ENCODE measurements around the gene DZIP1L.
"Not testable (repeated sequence)": the region's sequence is repeated elsewhere in the genome, so short reads cannot be mapped to it uniquely, and the experiment has no call there.

DZIP1L gene

DNA sequence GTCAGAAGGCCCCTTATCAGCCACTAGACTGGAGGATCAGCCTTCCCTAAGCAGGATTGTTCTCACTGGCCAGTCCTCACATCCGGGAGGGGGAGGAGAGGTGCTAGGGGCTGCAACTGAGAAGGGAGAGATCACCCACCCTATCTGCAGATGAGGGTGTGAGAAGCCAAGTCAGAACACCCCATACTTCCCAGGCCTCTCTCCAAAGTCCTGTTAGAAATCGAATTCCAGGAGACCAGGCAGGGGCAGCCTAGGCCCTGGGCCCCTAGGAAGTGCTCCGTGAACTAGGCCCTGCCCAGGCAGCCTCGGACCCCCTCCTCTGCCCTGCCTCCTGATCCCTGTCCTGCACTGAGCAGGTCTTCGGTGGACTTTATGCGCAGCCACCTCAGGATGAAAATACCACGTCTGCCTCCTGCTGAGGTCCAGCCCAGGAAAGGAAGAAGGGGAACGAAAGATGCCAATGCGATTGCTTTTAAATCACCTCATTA, 933 bp downstream of the DZIP1L start:
- no peak for DNase-seq

DNA sequence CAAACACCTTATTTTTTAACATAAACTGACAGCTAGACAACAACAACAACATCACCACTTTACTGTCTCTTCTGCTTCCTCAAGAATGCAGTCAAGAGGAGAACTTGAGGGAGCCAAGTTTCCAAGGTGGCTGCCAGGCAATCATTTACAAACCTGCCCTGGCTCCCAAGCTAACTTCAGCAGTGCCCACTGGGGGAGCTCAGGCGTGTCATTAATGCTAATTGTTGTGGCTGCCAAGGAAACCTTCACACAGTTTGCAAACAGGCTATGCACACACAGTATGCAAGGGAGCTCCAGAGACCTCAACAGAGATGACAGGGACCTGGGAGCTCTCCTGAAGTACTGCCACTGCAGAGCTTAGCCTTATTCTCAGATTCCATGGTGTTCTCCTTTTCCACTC, 2.1 kb downstream of the DZIP1L start:
- DNase-seq, result no peak

DNA sequence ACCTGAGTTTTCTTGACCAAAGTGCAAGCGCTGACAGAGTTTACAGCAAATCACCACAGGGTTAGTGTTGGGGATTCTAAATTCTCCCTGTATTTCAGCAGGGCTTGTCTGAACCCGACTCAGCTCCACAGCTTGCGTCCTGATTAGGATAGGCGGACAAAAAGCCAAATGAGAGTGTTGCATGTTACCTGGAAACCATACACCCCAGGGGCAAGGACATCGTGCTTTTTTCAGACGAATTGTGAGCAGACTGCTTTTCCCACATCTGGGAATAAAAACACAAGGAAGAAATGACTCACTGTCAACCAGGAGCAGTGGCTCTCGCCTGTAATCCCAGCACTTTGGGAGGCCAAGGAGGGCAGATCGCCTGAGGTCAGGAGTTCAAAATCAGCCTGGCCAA, 3.0 kb downstream of the DZIP1L start:
- no peak for DNase-seq

DNA sequence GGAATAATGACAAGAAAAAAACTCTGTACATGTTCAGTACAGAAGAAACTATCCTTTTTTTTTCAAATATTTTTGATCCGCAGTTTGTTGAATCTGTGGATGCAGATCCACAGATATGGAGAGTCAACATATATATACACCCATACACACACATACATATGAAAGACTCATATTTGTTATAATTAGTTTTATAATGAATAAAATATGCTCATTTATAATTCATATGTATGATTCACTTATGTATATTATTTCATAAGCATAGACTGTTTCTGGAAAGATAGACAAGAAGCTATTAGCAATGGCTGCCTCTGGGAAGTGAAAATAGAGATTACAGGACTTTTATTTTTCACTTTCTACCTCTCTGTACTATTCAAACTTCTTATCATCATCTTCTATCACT, 9.8 kb downstream of the DZIP1L start:
- no peak for DNase-seq

DNA sequence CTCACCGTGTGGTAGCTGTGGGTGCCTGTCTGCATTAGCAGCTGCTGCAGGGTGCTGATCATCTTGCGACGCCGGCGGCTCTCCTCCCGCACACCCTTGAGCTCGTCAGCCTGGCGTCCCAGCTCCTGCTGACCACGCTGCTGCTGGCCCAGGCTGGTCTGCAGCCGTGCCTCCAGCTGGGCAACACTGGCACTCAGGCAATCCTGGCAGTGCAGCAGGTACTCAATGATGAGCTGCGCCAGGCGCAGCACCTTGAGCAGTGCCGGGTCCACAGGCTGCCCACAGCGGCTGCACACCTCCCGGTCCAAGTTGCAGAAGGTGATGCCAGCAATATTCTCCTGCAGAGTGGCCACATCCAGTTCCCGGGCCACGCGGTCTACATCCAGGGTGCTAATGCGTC, 11.9 kb downstream of the DZIP1L start:
- no peak for DNase-seq

DNA sequence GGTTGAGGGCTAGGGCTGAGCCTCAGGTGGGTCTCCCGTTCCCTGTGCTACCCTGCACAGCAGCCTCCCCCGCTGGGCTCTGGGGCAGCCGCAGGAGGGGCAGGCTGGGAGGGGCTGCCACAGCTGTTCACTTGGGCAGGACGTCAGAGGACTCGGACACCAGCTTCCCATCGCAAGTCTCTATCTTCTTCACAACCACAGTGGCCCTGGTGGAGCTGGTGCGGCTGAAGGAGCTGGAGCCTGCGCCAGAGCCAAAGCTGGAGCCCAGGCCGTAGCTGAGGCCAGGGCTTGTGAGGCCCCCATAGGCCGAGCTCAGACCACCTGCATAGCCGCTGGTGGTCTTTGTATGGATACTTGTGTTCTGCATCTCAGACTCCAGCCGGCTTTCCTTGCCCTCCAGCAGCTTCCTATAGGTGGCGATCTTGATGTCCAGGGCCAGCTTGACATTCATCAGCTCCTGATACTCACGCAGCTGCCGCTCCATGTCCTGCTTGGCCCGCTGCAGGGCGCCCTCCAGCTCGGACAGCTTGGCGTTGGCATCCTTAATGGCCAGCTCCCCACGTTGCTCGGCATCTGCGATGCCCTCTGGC, 14.0 kb downstream of the DZIP1L start:
- not testable (repeated sequence) for DNase-seq

DNA sequence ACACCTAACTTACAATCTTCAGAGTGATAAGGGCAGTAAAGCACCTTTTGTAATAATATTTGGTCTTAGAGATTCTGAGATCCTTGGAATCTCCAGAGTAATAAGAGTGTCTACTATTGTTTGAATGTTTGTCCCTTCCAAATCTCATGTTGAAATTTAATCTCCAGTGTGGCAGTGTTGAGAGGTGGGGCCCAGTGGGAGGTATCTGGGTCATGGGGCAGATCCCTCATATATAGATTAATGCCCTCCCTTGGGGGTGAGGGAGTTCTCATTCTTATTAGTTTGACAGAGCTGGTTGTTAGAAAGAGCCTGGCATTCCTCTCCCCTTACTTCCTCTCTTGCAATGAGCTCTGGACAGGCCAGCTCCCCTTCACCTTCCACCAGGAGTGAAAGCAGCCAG, 16.0 kb downstream of the DZIP1L start:
- DNase-seq, result no peak

DNA sequence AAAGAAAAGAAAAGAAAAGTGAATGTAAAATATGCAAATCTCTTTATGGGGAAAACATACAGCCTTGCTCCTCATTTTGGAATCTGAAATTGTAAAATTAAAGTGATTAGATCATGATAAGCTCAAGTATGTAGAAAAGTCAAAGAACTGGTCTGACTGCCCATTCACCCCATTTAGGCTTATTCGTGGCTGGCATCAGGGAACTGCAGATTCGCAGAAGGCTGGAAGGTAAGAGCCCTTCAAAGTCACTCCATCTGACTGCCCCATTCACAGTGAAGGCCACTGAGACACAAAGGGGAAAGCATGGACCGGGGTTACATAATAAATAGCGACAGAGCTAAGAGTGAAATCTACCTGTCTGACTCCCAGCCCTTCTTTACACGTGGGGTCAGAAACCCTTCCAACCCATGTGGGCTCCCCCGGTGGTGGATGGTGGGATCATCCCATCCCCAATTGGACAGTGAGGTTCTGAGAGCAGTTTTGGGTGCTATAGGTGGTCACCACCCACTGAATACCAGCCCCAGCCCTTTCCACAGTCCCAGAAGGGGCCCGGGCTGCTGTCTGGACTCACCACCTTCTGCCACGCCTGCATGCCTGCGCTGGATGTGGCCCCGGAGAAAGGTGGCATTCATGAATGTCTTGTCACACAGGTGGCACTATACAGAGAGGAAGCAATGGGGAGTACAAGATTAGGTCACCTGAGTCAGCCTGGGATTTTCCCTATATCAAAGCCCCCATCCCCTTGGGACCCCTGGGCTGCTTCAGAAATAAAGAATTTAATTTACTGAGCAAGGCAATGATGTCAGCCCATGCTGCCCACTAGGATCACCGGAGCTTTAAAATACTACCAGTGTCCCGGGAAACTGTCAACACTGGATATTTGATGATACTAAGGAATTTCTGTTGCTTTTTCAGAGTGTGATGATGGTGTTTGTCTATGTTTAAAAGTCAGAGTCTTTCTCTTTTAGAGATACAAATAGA, 17.9 kb downstream of the DZIP1L start:
- DNase-seq, result no peak

DNA sequence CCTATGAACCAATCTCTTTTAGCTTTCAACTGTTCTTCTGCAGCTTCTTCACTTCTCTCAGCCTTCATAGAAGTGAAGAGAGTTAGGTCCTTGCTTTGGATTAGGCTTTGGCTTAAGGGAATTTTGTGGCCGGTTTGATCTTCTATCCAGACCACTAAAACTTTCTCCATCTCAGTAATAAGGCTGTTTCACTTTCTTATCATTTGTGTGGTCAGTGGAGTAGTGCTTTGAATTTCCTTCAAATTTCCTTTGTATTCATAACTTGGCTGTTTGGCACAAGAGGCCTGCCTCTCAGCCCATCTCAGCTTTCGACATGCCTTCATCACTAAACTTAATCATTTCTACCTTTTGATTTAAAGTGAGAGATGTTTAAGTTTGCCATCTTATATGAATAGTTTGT, 21.7 kb downstream of the DZIP1L start:
- DNase-seq, result no peak

DNA sequence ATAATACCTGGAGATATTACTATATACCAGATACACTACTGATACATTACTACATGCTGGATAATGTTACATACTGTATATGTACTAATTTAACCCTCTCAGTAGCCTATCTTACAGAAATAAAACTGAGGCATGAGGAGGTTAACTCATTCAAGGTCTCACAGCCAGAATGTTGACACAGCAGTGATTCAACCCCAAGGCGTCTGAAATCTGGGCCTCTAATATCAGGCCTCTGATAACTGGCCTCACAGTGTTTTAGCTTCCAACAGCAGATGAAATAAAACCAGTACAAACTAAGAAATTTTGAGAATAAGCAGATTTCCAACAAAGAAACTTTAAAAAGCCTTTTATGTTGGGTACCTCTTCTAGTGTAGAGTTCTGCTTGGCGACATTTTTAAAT, 23.4 kb downstream of the DZIP1L start:
- DNase-seq, result no peak

DNA sequence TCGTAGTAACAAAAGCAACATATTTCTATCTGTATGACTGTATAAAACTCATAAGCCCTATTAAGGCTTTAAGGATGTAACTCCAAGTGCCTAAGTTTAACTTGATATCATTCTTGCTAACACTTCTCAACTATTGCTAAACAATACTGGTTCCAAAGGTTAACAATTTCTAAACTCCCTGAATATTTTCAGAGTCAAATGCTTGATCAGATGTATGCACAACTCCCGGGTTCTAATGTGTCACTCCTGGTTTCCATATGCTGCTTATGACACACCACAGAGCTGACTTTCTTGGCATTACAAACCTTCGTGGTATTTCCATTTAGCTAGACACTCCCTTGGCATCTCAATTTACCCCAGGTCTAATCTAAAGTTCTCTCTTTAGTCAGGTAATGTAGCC, 26.3 kb downstream of the DZIP1L start:
- no peak for DNase-seq

DNA sequence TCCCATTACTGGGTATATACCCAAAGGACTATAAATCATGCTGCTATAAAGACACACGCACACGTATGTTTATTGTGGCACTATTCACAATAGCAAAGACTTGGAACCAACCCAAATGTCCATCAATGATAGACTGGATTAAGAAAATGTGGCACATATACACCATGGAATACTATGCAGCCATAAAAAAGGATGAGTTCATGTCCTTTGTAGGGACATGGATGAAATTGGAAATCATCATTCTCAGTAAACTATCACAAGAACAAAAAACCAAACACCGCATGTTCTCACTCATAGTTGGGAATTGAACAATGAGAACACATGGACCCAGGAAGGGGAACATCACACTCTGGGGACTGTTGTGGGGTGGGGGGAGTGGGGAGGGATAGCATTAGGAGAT, 29.7 kb downstream of the DZIP1L start:
- not testable (repeated sequence) for DNase-seq

DNA sequence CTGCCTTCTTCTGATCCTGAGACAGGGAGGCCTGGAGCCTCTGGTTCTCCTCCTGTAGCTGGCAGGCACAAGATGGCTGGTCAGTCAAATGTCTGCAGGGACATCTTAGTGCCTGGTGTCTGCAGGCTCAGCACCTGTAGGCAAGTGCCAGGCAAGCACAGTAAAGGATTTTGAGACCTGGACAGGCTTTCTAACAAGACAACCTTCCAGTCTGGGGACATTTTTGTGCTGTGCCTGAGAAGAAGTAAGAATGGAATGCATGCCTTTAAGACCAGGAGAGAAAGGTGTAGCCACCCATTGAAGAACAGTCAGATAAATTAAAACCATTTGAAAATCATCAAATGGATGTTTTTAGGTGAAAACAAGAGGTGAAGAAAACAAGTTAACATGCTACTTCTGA, 31.2 kb downstream of the DZIP1L start:
- no peak for DNase-seq

DNA sequence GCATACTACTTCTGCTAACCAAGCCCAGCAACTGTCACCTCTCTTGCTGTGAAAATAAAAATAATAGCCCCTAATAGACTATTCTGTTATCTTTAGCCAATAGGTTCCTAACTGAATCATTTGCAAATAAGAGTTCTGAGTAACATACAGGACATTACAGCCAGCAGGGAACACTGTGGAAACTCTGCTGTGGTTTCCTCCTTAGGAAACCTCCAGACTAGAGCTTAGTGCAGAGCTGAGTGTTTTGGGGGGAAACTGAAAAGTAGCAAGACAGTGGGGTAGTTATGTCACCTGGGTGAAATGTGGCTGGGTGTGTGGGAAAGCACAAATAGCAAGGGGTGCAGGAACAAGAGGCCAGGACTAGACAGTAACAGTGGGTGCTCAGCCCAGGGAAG, 32.4 kb downstream of the DZIP1L start:
- DNase-seq, result no peak

DNA sequence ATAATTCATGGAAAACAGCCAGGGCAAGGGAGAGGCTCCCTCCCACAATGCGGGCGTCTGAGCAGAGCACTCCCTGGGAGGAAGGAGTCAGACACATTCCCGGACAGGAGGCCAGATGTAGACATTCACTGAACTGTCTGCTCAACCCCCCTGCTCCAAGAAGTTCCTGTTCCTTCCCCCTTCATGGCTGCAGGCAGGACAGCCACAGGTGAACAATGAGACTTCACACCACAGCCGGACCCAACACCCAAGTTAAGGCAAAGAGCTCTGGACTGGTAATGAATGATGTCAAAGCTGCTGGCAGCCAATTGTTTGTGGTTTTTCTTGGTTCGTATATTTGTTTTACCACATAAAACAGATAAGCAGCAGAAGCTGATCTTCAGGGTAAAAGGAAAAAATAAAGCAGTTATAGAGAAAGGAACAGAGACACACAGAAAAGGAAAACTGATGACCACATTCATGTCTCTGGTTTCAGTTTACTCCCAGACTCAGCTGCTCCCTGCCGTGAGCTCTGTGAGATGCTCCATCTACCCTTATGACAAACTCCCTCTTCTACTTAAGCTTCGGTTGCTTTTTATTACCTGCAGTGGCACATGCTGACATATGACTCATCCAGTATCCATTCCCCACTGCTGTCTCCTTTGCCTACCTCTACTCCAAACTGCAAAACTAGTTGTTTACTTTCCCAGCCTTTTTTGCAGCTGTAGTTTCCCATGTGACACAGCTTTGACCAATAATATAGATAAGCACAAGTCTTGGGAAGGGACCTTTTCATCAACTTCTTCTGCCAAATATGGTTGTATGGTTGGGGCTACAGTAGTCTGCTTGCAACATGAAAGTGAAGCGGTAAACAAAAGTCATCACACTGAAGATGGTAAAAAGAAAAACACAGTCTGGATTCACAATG, 33.1 kb downstream of the DZIP1L start:
- DNase-seq, result no peak

DNA sequence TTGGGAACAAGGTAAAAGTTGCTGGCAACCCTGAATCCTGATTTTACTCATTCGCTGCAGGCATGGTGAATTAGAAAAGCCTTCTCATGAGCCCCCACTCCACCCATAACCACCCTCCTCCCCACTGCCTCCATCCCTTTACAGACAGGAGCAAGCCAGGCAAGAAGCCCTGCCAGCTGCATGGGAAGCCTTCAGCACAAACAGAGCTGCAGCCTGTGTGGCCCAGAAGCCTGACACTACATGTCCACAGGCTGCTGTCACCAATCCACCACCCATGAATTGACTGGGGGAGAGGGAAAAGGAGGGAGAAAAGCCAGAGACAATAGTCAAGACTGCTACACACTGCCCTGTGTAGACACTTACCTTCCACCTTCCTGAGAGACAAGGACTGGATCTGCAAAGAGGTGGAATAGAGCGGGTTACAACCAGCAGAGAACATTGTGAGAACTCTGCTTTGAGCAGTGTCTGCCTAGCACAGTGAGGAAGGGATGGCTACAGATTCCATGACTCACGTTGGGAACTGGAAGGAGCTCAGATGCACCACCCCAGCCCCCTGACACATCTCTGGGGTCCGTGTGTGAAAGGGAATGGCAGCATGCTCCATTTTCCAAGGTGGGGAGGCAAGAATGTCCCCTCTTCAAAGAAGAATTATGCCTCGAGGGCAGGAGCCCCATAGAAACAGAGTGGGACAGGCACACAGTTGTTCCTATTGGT, 33.9 kb downstream of the DZIP1L start:
- no peak for DNase-seq

DNA sequence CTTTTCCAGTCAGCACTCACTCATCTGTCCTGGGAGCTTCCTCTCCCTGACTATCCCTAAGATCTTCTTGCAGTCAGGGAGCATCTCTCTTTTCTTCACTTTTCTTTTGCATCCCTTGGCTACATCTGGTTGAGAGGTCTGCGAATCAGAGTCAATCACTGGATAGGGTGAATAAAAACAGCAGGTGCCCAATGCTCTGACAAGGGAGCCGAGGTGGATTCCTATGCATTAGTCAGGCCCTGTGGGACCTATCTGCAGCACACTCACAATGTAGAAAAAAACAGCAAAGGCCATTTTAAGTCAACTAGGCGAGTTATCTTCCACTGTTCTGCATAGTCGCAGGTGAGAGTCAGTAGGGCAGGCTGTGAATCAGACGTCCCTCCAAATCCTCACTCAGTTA, 35.5 kb downstream of the DZIP1L start:
- no peak for DNase-seq

DNA sequence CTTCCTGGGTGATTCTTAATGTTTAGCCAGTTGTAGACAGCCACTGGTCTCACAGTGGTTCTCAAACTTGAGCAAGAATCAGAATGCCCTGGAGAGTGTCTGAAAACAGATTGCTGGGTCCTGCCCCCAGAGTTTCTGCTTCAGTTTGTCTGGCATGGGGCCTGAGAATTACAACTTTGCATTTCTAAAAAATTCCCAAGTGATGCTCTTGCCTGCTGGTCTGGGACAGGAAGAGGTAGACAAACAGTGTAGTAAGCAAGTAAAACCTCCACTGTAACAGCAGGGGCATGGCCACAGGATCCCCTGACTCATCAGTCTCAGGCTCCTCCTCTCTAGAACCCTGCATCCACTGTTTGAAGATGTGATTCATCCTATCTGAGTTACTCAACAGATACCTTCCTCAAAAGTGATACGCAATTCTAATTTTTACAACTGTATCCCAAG, 36.5 kb downstream of the DZIP1L start:
- DNase-seq, result no peak

DNA sequence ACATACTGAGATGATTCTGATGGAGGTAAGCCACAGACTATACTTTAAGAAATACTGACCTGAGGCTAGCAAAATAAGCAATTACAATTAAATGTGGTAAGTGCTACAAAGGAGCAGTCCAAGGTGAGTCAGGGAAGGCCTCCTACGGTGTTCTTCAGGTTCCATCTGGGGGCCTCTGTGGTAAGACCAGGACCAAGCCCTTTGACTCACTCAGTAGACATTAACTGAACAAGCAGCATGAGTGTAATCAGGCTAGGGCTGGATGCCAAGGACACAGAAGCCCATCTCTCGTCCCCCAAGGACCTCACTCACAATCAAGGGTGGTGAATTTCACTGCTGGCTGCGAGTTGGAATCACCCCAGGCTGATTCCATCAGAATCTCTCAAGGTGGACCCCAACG, 37.3 kb downstream of the DZIP1L start:
- no peak for DNase-seq

DNA sequence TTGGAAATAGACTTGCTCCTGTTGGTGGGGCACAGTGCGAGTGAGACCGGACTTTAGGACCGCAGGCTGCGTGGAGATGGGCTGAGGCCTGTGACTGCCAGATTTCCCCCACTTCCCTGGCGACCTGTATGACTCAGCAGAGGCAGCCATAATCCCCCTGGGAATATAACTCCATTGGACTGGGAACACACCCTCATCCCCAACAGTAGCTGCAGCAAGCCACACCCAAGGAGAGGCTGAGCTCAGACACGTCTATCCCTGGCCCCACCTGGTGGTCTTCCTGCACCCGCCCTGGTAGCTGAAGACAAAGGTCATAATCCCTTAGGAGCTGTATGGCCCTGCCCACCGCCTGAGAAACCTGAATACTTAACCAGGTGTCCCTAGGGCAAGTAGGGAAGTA, 42.6 kb downstream of the DZIP1L start:
- no peak for DNase-seq

DNA sequence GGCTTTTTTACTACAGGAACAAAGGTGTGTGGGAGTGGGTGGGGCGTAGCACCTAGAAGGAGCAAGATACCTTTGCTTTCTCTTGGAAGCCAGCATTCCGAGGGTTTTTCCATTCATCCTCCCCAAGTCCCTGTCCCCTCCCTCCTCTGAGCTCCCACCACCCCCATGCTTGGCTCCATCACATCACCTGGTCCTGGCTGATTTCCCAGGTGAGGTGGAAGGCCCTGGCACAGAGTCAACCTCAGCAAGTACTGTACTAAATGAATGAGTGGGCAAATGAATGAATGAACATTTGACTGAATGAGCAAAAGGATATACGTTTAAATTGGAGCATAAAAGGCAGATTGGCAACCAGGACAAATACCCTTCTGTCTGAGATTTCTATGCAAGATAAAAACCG, 45.4 kb downstream of the DZIP1L start:
- DNase-seq, result no peak

DNA sequence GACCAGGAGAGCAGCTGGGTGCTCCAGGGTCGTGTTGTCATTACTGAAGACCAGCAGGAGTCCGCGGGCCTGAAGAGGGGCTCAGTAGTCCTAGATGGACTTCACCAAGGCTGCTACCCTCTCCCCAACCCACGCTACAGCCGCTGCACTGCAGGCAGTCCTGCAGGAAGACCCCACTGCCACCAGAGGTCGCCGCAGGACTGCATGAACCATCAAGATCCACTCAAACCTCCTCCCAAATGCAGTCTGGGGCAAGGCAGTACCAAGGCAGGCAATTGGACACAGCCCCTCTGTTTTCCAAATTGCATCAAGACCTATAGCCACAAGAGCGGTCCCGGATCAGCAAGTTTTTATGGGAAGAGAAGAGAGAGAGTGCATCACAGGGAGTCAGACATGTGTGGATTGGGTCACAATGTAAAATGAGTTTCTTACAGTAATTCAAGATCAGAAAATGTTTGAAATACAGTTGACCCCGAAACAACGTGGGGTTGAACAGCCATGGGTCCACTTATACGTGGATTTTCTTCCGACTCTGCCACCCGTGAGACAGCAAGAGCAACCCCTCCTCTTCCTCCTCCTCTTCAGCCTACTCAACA, 46.7 kb downstream of the DZIP1L start:
- peak; percentile 56 for DNase-seq
